H1 (cell line): ENCODE data around the gene ME3. TPM values are rescaled to one million over a fixed set of nuclear protein-coding genes. Genes with fewer than 3 reads are reported as not detected.

ENCODE experiments used
- CBX8 ChIP-seq: fragments of 300-800, 300-1000 bp; sonication (generic); IDR thresholded peaks from 2 replicates; pipeline ENCODE4 v1.7.1; 2016; ENCODE audit warnings: low read depth, low read length, borderline replicate concordance
- EP300 ChIP-seq, 2 experiments: IDR thresholded peaks; 1 replicate in 1 of 2; 2 replicates in 1 of 2; pipeline ENCODE4 v1.6.1; 2011 to 2012; ENCODE audit warnings: low read depth in 2 of 2, low read length in 2 of 2, mild to moderate bottlenecking in 2 of 2, borderline replicate concordance in 1 of 2, inconsistent platforms in 1 of 2, moderate library complexity in 1 of 2
- EZH2 ChIP-seq: fragments of 200-600 bp; sonication (generic); IDR thresholded peaks from 2 replicates; pipeline ENCODE4 v1.7.1; 2012; ENCODE audit warnings: low read depth, mild to moderate bottlenecking, moderate library complexity, low read length, inconsistent platforms; ENCODE audit not compliant: severe bottlenecking
- JUND ChIP-seq: IDR thresholded peaks from 2 replicates; pipeline ENCODE4 v1.6.1; 2011; ENCODE audit warnings: mild to moderate bottlenecking, improper control_type of control experiment, low read length
- KDM5A ChIP-seq: fragments of 200-600 bp; IDR thresholded peaks from 2 replicates; pipeline ENCODE4 v1.7.1; 2012; ENCODE audit warnings: mild to moderate bottlenecking, low read length, inconsistent platforms, mixed read lengths
- polyA plus RNA-seq, 7 experiments: library from polyadenylated mRNA; depleted of rRNA in 3 of 7; stranded (reverse) in 5 of 7; unstranded in 2 of 7; fragments of >200 nt in 5 of 7; fragments of 200-250 nt in 2 of 7; gene quantifications; 1 replicate in 5 of 7; 2 replicates in 1 of 7; 4 replicates in 1 of 7; pipeline versions ENCODE4 v1.2.1 to v1.2.3, GENCODE V29; 2011 to 2013; ENCODE audit warnings: missing spikeins in 2 of 7, mixed read lengths in 2 of 7
- total RNA-seq: library from RNA; stranded (reverse); fragmentation: NEBNext Ultra II Directional; extraction: Animal tissue kit (Norgen Biotek cat#: 25700); gene quantifications from 2 replicates; pipeline ENCODE4 v1.2.1, GENCODE V29; 2021
- TF ChIP-seq, protein P1 (sequence below): IDR thresholded peaks from 2 replicates; pipeline ENCODE4 v1.6.1; 2011; ENCODE audit warnings: low read length, improper control_type of control experiment

The ME3 gene
- total and polyA plus RNA-seq, 2 of the 8 experiments (the other 6 are each of a cell fraction or from before 2014, with no cell fraction given): 1.5 to 2.8 TPM

DNA sequence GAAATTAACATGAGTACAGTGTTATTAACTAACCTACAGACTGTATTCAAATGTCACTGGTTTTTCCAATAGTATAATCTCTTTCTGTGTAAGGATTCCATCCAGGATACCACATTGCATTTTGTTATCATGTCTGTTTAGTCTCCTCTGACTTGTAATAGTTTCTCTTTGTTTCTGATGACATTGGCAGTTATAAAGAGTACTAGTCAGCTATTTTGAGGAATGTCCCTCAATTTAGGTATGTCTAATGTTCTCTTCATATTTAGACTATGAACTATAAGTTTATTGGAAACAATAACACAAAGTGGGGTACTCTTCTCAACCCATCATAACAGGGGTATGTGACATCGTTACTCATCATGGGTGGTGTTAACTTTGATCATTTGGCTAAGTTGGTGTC is 20.3 kb upstream of the ME3 start (continued):
- TF ChIP-seq EP300 (IDR thresholded peaks at IDR 0.05; ENCODE audit: borderline replicate concordance in 1 of 2, low read depth in 2 of 2, low read length in 2 of 2): no peak
- TF ChIP-seq CBX8: no peak
- TF ChIP-seq EZH2: no peak
- TF ChIP-seq, protein P1, sequence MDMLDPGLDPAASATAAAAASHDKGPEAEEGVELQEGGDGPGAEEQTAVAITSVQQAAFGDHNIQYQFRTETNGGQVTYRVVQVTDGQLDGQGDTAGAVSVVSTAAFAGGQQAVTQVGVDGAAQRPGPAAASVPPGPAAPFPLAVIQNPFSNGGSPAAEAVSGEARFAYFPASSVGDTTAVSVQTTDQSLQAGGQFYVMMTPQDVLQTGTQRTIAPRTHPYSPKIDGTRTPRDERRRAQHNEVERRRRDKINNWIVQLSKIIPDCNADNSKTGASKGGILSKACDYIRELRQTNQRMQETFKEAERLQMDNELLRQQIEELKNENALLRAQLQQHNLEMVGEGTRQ: no peak
- no peak for TF ChIP-seq KDM5A
- no peak for TF ChIP-seq JUND
